Hepatocyte (in vitro differentiated cells): ENCODE measurements around the gene VWA8.

Experiments used
- EZH2 ChIP-seq: fragments of 200-600 bp; sonication (generic); IDR thresholded peaks from 2 replicates; pipeline ENCODE4 v1.6.1; 2016; ENCODE audit warnings: antibody characterized with exemption, mild to moderate bottlenecking, borderline replicate concordance
- EZH2phosphoT487 ChIP-seq: fragments of 200-600 bp; sonication (generic); IDR thresholded peaks from one replicate; pipeline ENCODE4 v1.6.1; 2018; ENCODE audit warnings: antibody characterized with exemption, mild to moderate bottlenecking, low read depth, moderate library complexity; ENCODE audit not compliant: unreplicated experiment, severe bottlenecking
- TF ChIP-seq, protein P1 (sequence below): fragments of 200-600 bp; sonication (generic); IDR thresholded peaks from 2 replicates; pipeline ENCODE4 v1.5.1; 2016; ENCODE audit warnings: antibody characterized with exemption, mild to moderate bottlenecking; ENCODE audit not compliant: poor library complexity

DNA sequence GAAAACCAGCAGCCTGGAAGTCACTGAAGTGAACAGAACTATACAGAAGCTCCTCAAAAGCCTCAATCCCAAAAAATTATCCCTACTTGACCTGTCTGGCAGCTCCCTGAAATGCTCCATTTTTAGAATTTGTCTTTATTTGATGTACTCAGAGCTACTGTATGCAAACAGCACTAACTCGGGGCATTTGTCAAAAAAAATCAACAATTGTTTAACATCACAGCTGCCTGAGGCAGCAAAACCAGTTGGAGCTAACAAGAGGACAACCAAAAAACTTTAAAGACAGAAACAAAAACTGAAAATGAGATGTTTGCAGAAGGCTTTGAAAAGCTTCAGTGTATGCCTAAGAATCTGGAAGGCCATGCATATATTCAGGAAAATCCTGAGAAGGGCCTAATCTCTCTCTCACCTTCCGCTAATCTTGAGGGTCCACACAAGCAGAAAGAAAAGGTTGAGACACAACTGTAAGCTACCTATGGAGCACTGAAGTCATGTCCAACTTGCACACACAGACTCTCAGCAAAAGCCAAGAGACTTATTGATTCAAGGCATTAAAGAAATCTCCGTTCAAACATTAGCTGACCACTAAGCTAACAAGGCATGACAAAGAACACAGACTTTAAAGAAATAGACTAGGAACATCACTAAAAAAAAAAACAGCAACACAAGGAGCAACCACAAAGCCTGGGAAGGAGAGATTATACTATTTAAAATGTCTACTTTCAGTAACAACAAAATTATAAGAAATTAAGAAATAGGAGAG is 16.1 kb downstream of the VWA8 start:
- TF ChIP-seq, protein P1, sequence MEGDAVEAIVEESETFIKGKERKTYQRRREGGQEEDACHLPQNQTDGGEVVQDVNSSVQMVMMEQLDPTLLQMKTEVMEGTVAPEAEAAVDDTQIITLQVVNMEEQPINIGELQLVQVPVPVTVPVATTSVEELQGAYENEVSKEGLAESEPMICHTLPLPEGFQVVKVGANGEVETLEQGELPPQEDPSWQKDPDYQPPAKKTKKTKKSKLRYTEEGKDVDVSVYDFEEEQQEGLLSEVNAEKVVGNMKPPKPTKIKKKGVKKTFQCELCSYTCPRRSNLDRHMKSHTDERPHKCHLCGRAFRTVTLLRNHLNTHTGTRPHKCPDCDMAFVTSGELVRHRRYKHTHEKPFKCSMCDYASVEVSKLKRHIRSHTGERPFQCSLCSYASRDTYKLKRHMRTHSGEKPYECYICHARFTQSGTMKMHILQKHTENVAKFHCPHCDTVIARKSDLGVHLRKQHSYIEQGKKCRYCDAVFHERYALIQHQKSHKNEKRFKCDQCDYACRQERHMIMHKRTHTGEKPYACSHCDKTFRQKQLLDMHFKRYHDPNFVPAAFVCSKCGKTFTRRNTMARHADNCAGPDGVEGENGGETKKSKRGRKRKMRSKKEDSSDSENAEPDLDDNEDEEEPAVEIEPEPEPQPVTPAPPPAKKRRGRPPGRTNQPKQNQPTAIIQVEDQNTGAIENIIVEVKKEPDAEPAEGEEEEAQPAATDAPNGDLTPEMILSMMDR, result no peak
- no peak for TF ChIP-seq EZH2phosphoT487
- TF ChIP-seq EZH2, result no peak
